OCI-LY1 (cell line): ENCODE results near the gene HMCES.

ENCODE experiments used
- CTCF ChIP-seq: fragments of 200-600 bp; sonication (generic), shearing (Covaris generic); IDR thresholded peaks from 2 replicates; pipeline ENCODE4 v1.5.1; 2017; ENCODE audit warnings: mild to moderate bottlenecking, antibody characterized with exemption, low read length, moderate library complexity, mixed read lengths
- EZH2 ChIP-seq: fragments of 200-600 bp; sonication (generic), shearing (Covaris generic); IDR thresholded peaks from 2 replicates; pipeline ENCODE4 v1.8.0; 2017; ENCODE audit warnings: borderline replicate concordance, mixed run types, mild to moderate bottlenecking, antibody characterized with exemption, low read length, moderate library complexity, mixed read lengths

- TF ChIP-seq CTCF (no peak), EZH2 (no peak)
Observed at GRCh38 chr3:129291236-129291886, 12.7 kb downstream of the HMCES start.
